K562 (cell line): ENCODE measurements around the gene MYCBP. TPM values are rescaled to one million over a fixed set of nuclear protein-coding genes. Genes with fewer than 3 reads are reported as not detected.

ENCODE experiments used
- AFF1 ChIP-seq, 2 experiments: fragments of 450-650 bp; IDR thresholded peaks; 2 replicates each; pipeline ENCODE4 v1.6.1; 2018; ENCODE audit warnings: mild to moderate bottlenecking in 2 of 2, low read depth in 1 of 2; ENCODE audit not compliant: partially characterized antibody in 2 of 2
- HLTF ChIP-seq: fragments of 450-650 bp; IDR thresholded peaks from 2 replicates; pipeline ENCODE4 v1.6.1; 2016
- L3MBTL2 ChIP-seq: fragments of 450-650 bp; IDR thresholded peaks from 2 replicates; pipeline ENCODE4 v1.6.1; 2016; ENCODE audit warnings: mild to moderate bottlenecking, moderate library complexity
- PHF20 ChIP-seq: fragments of 450-650 bp; IDR thresholded peaks from 2 replicates; pipeline ENCODE4 v1.6.1; 2018; ENCODE audit not compliant: partially characterized antibody
- RBM25 ChIP-seq: fragments of 200-400 bp; formaldehyde crosslinking; IDR thresholded peaks from 2 replicates; pipeline ENCODE4 v1.6.1; 2018; ENCODE audit warnings: low read length, low read depth, moderate library complexity; ENCODE audit not compliant: severe bottlenecking
- TCF15 ChIP-seq: fragments of 250-450 bp; sonication (Bioruptor Pico); IDR thresholded peaks from 2 replicates; pipeline ENCODE4 v1.8.0; 2022; ENCODE audit warnings: moderate library complexity, mild to moderate bottlenecking, inconsistent platforms
- TCF7 ChIP-seq: sonication (generic); IDR thresholded peaks from 2 replicates; pipeline ENCODE4 v1.6.1; 2016; ENCODE audit warnings: antibody characterized with exemption, borderline replicate concordance
- ZBTB8A ChIP-seq: fragments of 450-650 bp; IDR thresholded peaks from 2 replicates; pipeline ENCODE4 v1.6.1; 2018; ENCODE audit warnings: mild to moderate bottlenecking, moderate library complexity; ENCODE audit not compliant: partially characterized antibody
- ZNF12 ChIP-seq: sonication (generic); formaldehyde crosslinking; IDR thresholded peaks from 2 replicates; pipeline ENCODE4 v1.4.0; 2020; ENCODE audit warnings: mild to moderate bottlenecking, missing genetic modification reagents
- ZNF318 ChIP-seq, 2 experiments: fragments of 450-650 bp; IDR thresholded peaks; 2 replicates each; pipeline ENCODE4 v1.6.1; 2016; ENCODE audit warnings: mild to moderate bottlenecking in 2 of 2, borderline replicate concordance in 1 of 2, low read depth in 1 of 2, moderate library complexity in 1 of 2
- polyA plus RNA-seq, 8 experiments: library from polyadenylated mRNA; depleted of rRNA in 4 of 8; stranded (reverse) in 5 of 8; unstranded in 3 of 8; fragments of >200 nt; fragmentation: Nextera tagmentation in 2 of 8; fragmentation: Illumina TruSeq in 1 of 8; extraction: Ambion mirVana in 2 of 8; extraction: Trizol in 1 of 8; gene quantifications; 2 replicates each; pipeline versions ENCODE4 v1.2.1 to v1.2.3, GENCODE V29; 2011 to 2014; ENCODE audit warnings: inconsistent platforms in 1 of 8, missing spikeins in 1 of 8
- total RNA-seq, 7 experiments: library from RNA; depleted of rRNA in 6 of 7; stranded (reverse); fragments of >200 nt in 6 of 7; fragmentation: Illumina TruSeq in 2 of 7; extraction: Trizol in 2 of 7; gene quantifications; 2 replicates each; pipeline versions ENCODE4 v1.2.1 to v1.2.3, GENCODE V29; 2011 to 2021; ENCODE audit warnings: low replicate concordance in 1 of 7

The MYCBP gene
- total and polyA plus RNA-seq, 9 of the 15 experiments (the other 6 are each of a cell fraction or from before 2014, with no cell fraction given) = 32.3 to 253 (median 72.9) TPM

GRCh38 chr1:38859561-38860453 is 13.3 kb downstream of the MYCBP start, which contains the start of gene RRAGC (continued):
- TF ChIP-seq PHF20 (peak; percentile 86), TCF15 (0 out of 2 replicates have a peak, but pooled peaks have one; percentile 76), L3MBTL2 (peak; percentile 77), ZBTB8A (no peak), HLTF (no peak), TCF7 (0 out of 2 replicates have a peak, but pooled peaks have one; percentile 44), RBM25 (peak; percentile 97), ZNF318 (IDR thresholded peaks at IDR 0.05; ENCODE audit: borderline replicate concordance in 1 of 2, low read depth in 1 of 2) (peak in 1 of 2 experiments; percentile 67; a peak in 2 of 4 replicates), ZNF12 (CRISPR knock-in tag) (no peak), AFF1 (IDR thresholded peaks at IDR 0.05; ENCODE audit: low read depth in 1 of 2, partially characterized antibody in 2 of 2) (peak in 1 of 2 experiments; percentile 60)
